Neuronal stem cell (in vitro differentiated cells): Measurements from ENCODE around the gene FIGNL1.

Experiments used
- DNase-seq: peaks from one replicate; pipeline ENCODE4 v3.0.0-alpha.2; 2013; ENCODE audit warnings: low spot score
- H2AFZ ChIP-seq: one replicate; pipeline ENCODE4 v1.6.1; 2013; ENCODE audit warnings: mild to moderate bottlenecking, low read length, inconsistent platforms
- H2AK5ac ChIP-seq: 2 replicates; pipeline ENCODE4 v1.6.1; 2013; ENCODE audit warnings: low read depth, mild to moderate bottlenecking, inconsistent platforms, low read length, moderate library complexity, mixed read lengths
- H2BK120ac ChIP-seq: 2 replicates; pipeline ENCODE4 v1.6.1; 2013; ENCODE audit warnings: low read depth, mild to moderate bottlenecking, inconsistent platforms, low read length, moderate library complexity, mixed read lengths
- H2BK12ac ChIP-seq: one replicate; pipeline ENCODE4 v1.6.1; 2013; ENCODE audit warnings: low read length, inconsistent platforms
- H2BK15ac ChIP-seq: 2 replicates; pipeline ENCODE4 v1.6.1; 2013; ENCODE audit warnings: mild to moderate bottlenecking, low read length, inconsistent platforms, mixed read lengths
- H2BK5ac ChIP-seq: one replicate; pipeline ENCODE4 v1.6.1; 2013; ENCODE audit warnings: inconsistent platforms, mild to moderate bottlenecking, low read length, moderate library complexity
- H3K14ac ChIP-seq: one replicate; pipeline ENCODE4 v1.6.1; 2013; ENCODE audit warnings: low read length, inconsistent platforms
- H3K18ac ChIP-seq: 2 replicates; pipeline ENCODE4 v1.6.1; 2013; ENCODE audit warnings: low read length, inconsistent platforms
- H3K23ac ChIP-seq: 2 replicates; pipeline ENCODE4 v1.6.1; 2013; ENCODE audit warnings: low read depth, mild to moderate bottlenecking, mixed read lengths, low read length, inconsistent platforms; ENCODE audit not compliant: poor library complexity
- H3K27ac ChIP-seq: replicated peaks from 3 replicates; pipeline ENCODE4 v1.5.1; 2013; ENCODE audit warnings: low read length, inconsistent platforms
- H3K27me3 ChIP-seq, 3 experiments: 2 replicates each; pipeline ENCODE4 v1.6.1; 2013; ENCODE audit warnings: low read length in 3 of 3, mild to moderate bottlenecking in 2 of 3, inconsistent platforms in 1 of 3, low read depth in 1 of 3, mixed read lengths in 1 of 3, moderate library complexity in 1 of 3; ENCODE audit not compliant: control insufficient read depth in 3 of 3, insufficient read depth in 3 of 3
- H3K36me3 ChIP-seq, 2 donors: replicated peaks in 1 of 2; 2 replicates each; pipeline ENCODE4 v1.6.1; 2013; ENCODE audit warnings: low read length in 2 of 2; ENCODE audit not compliant: control insufficient read depth in 2 of 2, insufficient read depth in 2 of 2
- H3K4ac ChIP-seq: 2 replicates; pipeline ENCODE4 v1.6.1; 2013; ENCODE audit warnings: inconsistent platforms, mild to moderate bottlenecking, low read length, moderate library complexity
- H3K4me1 ChIP-seq, 2 donors: 1 replicate in 1 of 2; 2 replicates in 1 of 2; pipeline ENCODE4 v1.6.1; 2013; ENCODE audit warnings: low read length in 2 of 2, low read depth in 1 of 2; ENCODE audit not compliant: control insufficient read depth in 2 of 2, insufficient read depth in 1 of 2
- H3K4me2 ChIP-seq: one replicate; pipeline ENCODE4 v1.6.1; 2013; ENCODE audit warnings: mild to moderate bottlenecking, low read length, inconsistent platforms; ENCODE audit not compliant: insufficient read depth, poor library complexity, severe bottlenecking
- H3K4me3 ChIP-seq, 2 donors: 2 replicates each; pipeline ENCODE4 v1.5.1; 2013; ENCODE audit warnings: low read length in 2 of 2, mild to moderate bottlenecking in 2 of 2, inconsistent platforms in 1 of 2, moderate library complexity in 1 of 2
- H3K79me1 ChIP-seq: one replicate; pipeline ENCODE4 v1.6.1; 2013; ENCODE audit warnings: low read depth, mild to moderate bottlenecking, inconsistent platforms, low read length, moderate library complexity
- H3K9ac ChIP-seq: one replicate; pipeline ENCODE4 v1.6.1; 2013; ENCODE audit warnings: mild to moderate bottlenecking, low read depth, low read length, inconsistent platforms; ENCODE audit not compliant: poor library complexity
- H3K9me3 ChIP-seq, 2 donors: replicated peaks in 1 of 2; 2 replicates each; pipeline versions ENCODE3 to v1.6.1; 2013; ENCODE audit warnings: low read length in 2 of 2, mild to moderate bottlenecking in 2 of 2, inconsistent platforms in 1 of 2, low read depth in 1 of 2, mixed read lengths in 1 of 2, moderate library complexity in 1 of 2; ENCODE audit not compliant: control insufficient read depth in 2 of 2, insufficient read depth in 1 of 2
- H4K8ac ChIP-seq: one replicate; pipeline ENCODE4 v1.6.1; 2013; ENCODE audit warnings: low read depth, mild to moderate bottlenecking, inconsistent platforms, low read length, moderate library complexity
- H4K91ac ChIP-seq: one replicate; pipeline ENCODE4 v1.6.1; 2013; ENCODE audit warnings: low read length, low read depth, mild to moderate bottlenecking, inconsistent platforms; ENCODE audit not compliant: poor library complexity
- WGBS, 2 donors: extraction: QIAGEN DNeasy Blood & Tissue Kit; methylation state at CpG; one replicate each; pipeline ENCODE4 v1.1.7; 2013; ENCODE audit warnings: missing lambda C conversion rate in 2 of 2, mixed read lengths in 1 of 2; ENCODE audit not compliant: insufficient read length in 2 of 2, insufficient replicate concordance in 1 of 2; ENCODE audit errors: extremely low coverage in 2 of 2; 5-methylcytosine and 5-hydroxymethylcytosine counted together

FIGNL1 gene

DNA sequence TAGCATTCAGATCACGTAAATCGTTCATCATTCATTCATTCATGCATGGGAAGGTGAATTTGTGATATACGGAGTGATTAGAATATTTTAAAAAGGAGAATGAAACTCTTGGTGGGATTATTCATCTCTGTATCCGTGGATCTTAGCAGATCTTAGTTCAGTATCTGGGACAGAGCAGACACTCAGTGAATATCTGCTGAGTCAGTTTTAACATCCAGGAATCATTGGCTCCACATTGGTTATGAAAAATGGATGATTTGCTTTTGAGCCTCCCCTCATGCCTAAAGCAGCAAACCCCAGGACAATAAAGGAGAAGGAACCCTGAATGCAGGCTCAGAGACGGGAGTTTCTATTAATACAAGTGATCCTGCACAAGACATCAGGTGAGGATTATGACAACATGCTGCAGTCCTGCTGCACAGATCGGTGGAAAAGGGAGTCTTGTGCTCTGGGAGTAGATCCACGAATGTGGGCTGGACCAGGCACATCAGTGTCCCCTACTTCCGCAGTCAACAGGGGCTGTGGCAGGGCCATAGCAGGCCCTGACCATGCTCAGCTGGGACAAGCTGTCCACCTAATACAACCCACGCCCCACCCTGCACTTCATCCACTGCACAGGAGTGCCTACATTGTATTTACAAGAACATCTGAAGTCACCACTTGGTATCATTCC lies 26.9 kb upstream of the FIGNL1 start:
- H3K27ac ChIP-seq: no peak overlapping the region
- H3K18ac ChIP-seq: no peak overlapping the region
- no peak overlapping the region for H2BK15ac ChIP-seq
- H3K9me3 ChIP-seq: no peaks in the 10 kb centered on the region
- no peak overlapping the region for H3K4ac ChIP-seq
- H3K23ac ChIP-seq: no peak overlapping the region
- H3K4me2 ChIP-seq: no peak overlapping the region
- H3K14ac ChIP-seq: no peak overlapping the region
- H3K4me3 ChIP-seq: no peak overlapping the region
- no peak for DNase-seq
- H3K4me1 ChIP-seq: no peaks in the 10 kb centered on the region
- WGBS, 2 donors: 100% methylated on average over 1 of the region's 9 CpGs; no CpG with 5 or more reads in 1 of the 2 donors
- H2BK5ac ChIP-seq: no peak overlapping the region
- no peak overlapping the region for H4K8ac ChIP-seq
- no peak overlapping the region for H4K91ac ChIP-seq
- no peaks in the 10 kb centered on the region for H3K27me3 ChIP-seq
- no peak overlapping the region for H2AFZ ChIP-seq
- H3K36me3 ChIP-seq: no peaks in the 10 kb centered on the region
- no peak overlapping the region for H2AK5ac ChIP-seq
- H2BK12ac ChIP-seq: no peak overlapping the region
- H3K79me1 ChIP-seq: no peaks in the 10 kb centered on the region
- H2BK120ac ChIP-seq: no peak overlapping the region
- H3K9ac ChIP-seq: no peak overlapping the region

DNA sequence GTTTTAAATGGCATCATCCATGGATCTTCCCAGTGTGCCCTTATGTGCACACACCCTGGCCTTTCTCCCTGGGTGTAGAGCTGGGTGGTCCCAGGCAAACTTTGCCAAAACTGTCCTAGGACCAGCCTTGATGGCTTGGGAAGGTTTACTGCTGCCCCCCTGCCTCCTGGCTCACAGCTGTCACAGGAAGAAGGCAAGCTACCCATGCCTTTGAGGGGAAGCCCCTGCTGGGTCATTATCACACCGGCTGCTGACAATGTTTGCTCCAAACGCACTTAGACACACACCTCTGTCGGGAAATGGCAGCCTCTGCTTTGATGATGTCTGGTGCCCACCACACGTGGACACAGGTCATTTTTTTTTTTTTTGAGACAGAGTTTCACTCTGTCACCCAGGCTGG lies 25.2 kb upstream of the FIGNL1 start:
- H2BK15ac ChIP-seq: no peak overlapping the region
- H3K79me1 ChIP-seq: no peaks in the 10 kb centered on the region
- H3K4me1 ChIP-seq: no peaks in the 10 kb centered on the region
- H3K36me3 ChIP-seq: no peaks in the 10 kb centered on the region
- no peak overlapping the region for H3K14ac ChIP-seq
- H3K4me3 ChIP-seq: no peak overlapping the region
- no peak overlapping the region for H3K18ac ChIP-seq
- no peak overlapping the region for H3K23ac ChIP-seq
- H3K27ac ChIP-seq: no peak overlapping the region
- DNase-seq: no peak
- no peak overlapping the region for H3K4ac ChIP-seq
- no peak overlapping the region for H3K9ac ChIP-seq
- no peak overlapping the region for H4K91ac ChIP-seq
- no peak overlapping the region for H4K8ac ChIP-seq
- H3K4me2 ChIP-seq: no peak overlapping the region
- H2AFZ ChIP-seq: no peak overlapping the region
- no peak overlapping the region for H2AK5ac ChIP-seq
- no peaks in the 10 kb centered on the region for H3K9me3 ChIP-seq
- no CpG with 5 or more reads among the region's 4 CpGs for WGBS, 2 donors
- no peak overlapping the region for H2BK5ac ChIP-seq
- H3K27me3 ChIP-seq: no peaks in the 10 kb centered on the region
- no peak overlapping the region for H2BK12ac ChIP-seq
- H2BK120ac ChIP-seq: no peak overlapping the region

DNA sequence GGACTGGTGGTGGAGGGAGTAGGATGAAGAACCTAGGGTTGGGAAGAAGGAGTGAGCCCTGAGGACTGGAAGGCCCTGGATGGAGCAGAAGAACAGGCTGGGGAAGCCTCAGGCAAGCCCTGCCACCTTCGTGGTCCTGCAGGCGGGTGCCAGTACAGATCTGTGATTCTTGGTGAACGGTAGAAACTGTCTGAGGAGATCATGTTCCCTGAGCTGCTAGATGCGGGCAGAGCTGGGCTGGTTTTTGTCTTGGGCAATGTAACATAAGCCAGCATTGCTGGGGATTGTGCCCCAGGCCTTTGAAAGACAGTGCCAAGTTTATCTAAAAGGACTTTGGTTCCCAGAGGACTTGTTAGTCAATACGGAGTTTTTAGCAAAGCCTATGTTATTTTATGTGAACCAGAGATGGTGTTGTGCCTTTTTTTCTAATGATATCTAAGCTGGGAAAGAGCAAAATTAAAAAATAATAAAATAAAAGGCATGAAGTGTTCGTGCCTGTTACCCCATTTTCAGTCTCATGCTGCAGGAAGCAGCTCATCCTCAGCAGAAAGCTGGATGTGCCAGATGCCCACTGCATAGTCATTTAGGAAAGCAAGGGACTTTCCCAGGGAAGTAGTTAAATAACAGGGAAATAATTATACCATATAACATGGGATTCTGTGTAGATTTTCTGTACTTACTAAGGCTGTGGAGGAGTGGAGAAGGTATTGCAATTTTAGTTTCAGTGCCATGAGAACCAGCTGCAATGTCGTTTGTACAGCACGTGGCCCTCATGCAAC lies 24.4 kb upstream of the FIGNL1 start:
- H3K23ac ChIP-seq: no peak overlapping the region
- H2AFZ ChIP-seq: no peak overlapping the region
- H2BK12ac ChIP-seq: no peak overlapping the region
- no peak overlapping the region for H3K4ac ChIP-seq
- WGBS, 2 donors: no CpG with 5 or more reads among the region's 8 CpGs
- H3K36me3 ChIP-seq: no peaks in the 10 kb centered on the region
- no peaks in the 10 kb centered on the region for H3K9me3 ChIP-seq
- H2BK15ac ChIP-seq: no peak overlapping the region
- H3K9ac ChIP-seq: no peak overlapping the region
- H3K27ac ChIP-seq: no peak overlapping the region
- H2BK120ac ChIP-seq: no peak overlapping the region
- no peak for DNase-seq
- no peak overlapping the region for H4K8ac ChIP-seq
- no peak overlapping the region for H3K4me3 ChIP-seq
- no peak overlapping the region for H3K18ac ChIP-seq
- no peak overlapping the region for H3K14ac ChIP-seq
- no peaks in the 10 kb centered on the region for H3K4me1 ChIP-seq
- no peaks in the 10 kb centered on the region for H3K79me1 ChIP-seq
- H4K91ac ChIP-seq: no peak overlapping the region
- H2BK5ac ChIP-seq: no peak overlapping the region
- no peaks in the 10 kb centered on the region for H3K27me3 ChIP-seq
- H2AK5ac ChIP-seq: no peak overlapping the region
- H3K4me2 ChIP-seq: no peak overlapping the region

DNA sequence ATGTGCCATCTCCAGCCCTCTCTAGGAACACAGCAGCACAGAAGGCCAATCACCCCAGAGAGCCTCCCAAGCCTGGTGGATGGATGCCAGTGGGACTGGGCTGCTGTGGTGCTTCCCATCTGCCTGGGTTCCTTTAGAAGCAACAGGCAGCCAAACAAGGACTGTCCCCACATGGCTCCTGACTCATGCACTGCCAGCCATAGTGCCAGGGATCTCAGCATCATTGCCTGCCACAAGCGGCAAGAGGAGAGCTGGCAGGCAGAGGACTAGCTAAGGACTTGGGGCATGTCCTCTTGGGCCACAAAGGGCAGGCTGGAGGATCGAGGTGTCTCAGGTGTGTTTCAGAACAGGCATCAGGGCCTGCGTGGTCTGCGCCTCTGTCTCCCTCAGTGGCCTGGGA lies 23.4 kb upstream of the FIGNL1 start:
- no peak for DNase-seq
- Histone ChIP-seq H3K9me3 (no peaks in the 10 kb centered on the region), H2AK5ac (no peak overlapping the region), H3K14ac (no peak overlapping the region), H2AFZ (no peak overlapping the region), H2BK12ac (no peak overlapping the region), H4K91ac (no peak overlapping the region), H3K9ac (no peak overlapping the region), H3K18ac (no peak overlapping the region), H3K79me1 (no peaks in the 10 kb centered on the region), H2BK120ac (no peak overlapping the region), H3K27me3 (peaks cover 0 to 2% (median under 1%) of the 10 kb centered on the region in 3 experiments), H3K4me1 (no peaks in the 10 kb centered on the region), H3K4me2 (no peak overlapping the region), H3K4me3 (no peak overlapping the region), H3K36me3 (no peaks in the 10 kb centered on the region), H4K8ac (no peak overlapping the region), H2BK5ac (no peak overlapping the region), H2BK15ac (peak overlapping the region; percentile 65), H3K23ac (no peak overlapping the region), H3K4ac (no peak overlapping the region), H3K27ac (no peak overlapping the region)
- no CpG with 5 or more reads among the region's 4 CpGs for WGBS, 2 donors
